Cardiac septum (tissue), 1 donor: Measurements from ENCODE around the gene SDR42E1. TPM values are rescaled to one million over a fixed set of nuclear protein-coding genes. Genes with fewer than 3 reads are reported as not detected.
"Not testable (repeated sequence)": the region's sequence is repeated elsewhere in the genome, so short reads cannot be mapped to it uniquely, and the experiment has no call there.

ENCODE experiments used
- DNase-seq: peaks from one replicate; pipeline ENCODE4 v3.0.0-alpha.2; 2020; ENCODE audit warnings: low spot score
- intact Hi-C: fragments of 100-400 bp; cut with DNase I; formaldehyde crosslinking; loops from one replicate; pipeline ENCODE4 v1.14.0; 2022
- total RNA-seq: library from RNA; stranded (reverse); fragmentation: NEBNext Ultra II Directional; extraction: Animal tissue kit (Norgen Biotek cat#: 25700); gene quantifications from one replicate; pipeline ENCODE4 v1.2.1, GENCODE V29; 2021
- donor health status: DM: no; HTN: no; CAD: no.

Gene SDR42E1
- total RNA-seq, 1 donor from 2014 or later = 0.22 TPM

DNA sequence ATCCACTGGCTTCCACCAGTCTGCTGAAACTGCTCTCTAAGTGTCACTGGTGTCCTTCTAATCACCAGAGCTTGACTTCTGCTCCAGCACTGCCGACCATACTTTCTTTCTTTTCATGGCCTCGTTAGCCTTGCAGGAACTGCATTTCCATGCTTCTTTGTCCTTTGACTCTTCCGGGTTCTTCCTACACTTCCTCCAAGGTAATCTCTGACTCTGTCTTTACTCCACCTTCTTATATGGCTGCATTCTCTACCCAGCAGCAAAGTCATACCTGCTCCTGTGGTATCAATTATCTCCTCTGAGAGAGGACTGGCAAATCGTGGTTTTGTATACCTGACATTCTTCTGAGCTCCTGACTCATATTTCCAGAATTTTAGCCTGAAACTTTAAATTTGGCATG lies 30.3 kb upstream of the SDR42E1 start:
- intact Hi-C loops = no loop called here

DNA sequence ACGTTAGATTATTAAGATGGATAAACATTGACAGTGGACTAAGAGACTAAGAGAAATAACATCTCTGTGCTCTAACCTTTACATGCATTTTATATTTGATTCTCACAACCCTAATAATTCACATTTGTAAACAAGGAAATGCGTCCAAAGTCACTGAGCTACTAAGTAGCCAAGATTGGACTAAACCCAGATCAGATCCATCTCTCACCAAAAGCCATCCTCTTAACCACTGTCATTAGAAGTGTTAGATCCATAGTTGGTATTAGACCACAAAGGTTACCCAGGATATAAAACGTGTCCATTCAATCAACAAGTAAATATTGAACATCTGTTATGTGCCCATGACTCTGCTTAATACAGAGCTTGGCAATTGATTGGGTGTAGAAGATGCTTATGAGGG lies 29.0 kb upstream of the SDR42E1 start:
- intact Hi-C loops = no loop called here
- DNase-seq = no peak

More for the DNA sequence above, 30.3 kb upstream of the SDR42E1 start:
- no peak for DNase-seq

DNA sequence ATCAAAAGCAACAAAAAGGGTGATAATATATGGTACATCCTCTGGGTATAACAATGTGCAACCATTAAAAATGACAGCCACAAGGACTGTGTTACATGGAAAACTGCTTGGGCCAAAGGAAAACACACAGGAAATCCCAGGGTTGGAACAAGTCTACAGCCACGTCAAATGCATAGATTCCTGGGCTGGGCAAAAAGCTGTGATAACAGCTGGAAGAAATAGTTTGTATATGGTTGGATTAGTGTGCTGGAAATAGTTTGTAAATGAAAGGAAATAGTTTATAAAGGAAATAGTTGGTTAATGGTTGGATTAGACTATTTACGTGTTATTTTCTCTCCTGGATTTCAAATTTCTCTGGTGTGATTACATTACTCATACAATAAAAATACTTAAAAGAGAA lies 26.4 kb upstream of the SDR42E1 start:
- no peak for DNase-seq
- intact Hi-C loops = no loop called here

DNA sequence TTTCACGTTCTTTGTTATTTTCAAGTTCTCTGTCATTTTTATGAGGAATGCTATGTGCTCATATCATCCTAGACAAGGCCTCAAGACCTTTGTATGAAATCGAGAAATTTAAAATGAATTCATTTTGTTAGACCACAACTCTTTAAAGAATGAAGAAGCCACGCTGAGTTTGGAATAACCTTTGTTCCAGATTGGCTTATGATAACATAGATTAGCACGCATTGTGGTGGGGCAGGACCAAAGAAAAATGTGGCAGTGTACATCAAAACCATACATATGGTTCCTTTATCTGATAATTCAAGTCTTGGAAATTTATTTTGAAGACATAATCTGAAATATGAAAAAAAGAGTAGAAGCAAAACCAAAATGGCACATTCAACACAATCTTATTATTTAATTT lies 26.0 kb upstream of the SDR42E1 start:
- intact Hi-C loops = no loop called here
- DNase-seq = no peak

DNA sequence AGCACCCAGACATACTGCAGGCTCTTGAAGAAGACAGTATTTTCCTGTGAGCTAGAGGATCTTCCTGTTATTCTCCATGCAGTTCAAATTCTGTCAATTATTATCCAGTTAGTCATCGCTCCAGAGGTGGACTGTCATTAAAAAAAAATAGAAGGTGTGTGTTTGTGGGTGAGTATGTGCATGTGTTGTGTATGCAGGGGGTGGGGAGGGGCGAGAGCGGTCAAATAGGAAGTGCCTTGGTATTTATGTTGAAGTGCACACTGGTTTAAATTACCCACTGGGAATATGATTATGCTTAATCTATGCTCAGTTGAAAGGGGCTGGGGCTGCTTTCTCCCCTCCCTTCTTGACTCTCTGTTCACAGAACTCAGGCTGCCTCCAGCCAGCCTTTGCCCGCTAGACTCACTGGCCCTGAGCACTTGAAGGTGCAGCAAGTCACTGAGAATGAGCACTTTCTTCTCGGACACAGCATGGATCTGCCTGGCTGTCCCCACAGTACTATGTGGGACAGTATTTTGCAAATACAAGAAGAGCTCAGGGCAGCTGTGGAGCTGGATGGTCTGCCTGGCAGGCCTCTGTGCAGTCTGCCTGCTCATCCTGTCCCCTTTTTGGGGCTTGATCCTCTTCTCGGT lies 23.8 kb upstream of the SDR42E1 start, which contains the start of gene HSD17B2:
Gene HSD17B2, plus strand, starts transcription at position 273 of the 632 bp plus-strand sequence. Its CDS starts 172 bp downstream, at position 445.
- intact Hi-C loops = no loop called here
- no peak for DNase-seq

DNA sequence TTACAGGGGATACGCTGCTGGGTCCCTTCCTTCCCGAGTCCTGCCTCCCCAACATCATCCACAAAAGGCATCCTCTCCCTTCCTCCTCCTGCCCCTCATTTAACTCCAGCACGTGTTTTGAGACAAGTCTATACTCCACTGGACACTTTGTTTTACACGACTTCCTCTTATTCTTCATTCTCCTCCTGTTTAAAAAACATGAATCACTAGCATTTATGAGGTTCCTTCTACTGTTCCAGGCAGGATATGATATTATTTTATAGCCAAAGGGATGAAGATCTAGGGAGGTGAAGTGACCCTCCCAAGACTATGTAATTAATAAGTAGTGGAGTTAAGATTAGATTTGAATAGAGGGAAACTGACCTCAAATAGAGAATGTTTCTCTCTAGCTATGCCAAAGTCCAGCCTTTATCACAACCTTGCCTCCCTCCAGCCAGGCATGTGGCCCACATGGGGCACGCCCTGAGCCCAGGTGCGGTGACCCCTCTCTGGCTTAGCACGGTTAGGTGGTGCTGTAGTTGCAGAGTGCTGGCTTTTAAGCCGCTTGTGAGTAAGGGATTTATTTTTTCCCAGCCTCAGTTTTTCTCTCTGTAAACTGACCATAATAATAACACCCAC lies 22.5 kb upstream of the SDR42E1 start:
- intact Hi-C loops = no loop called here
- DNase-seq = no peak

DNA sequence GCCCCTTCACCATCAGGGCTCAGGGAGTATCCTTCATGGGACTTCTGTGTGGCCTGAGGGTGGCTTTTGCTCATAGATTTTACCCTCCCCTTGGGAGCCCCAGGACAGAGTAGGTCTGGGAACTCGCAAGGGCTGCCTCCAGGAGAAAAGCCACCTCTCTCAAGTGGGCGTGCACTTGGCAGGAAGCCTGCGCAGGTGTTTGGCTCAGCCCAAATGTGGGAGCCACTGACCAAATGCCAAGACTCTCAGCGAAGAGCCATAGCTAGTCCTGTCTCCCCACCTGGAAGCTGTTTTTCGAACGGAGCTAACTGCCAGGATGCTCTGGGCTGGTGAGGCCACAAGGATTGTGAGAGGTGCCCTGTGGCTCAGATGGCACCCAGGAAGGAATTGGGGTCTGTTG lies 21.7 kb upstream of the SDR42E1 start:
- no peak for DNase-seq
- intact Hi-C loops = no loop called here

DNA sequence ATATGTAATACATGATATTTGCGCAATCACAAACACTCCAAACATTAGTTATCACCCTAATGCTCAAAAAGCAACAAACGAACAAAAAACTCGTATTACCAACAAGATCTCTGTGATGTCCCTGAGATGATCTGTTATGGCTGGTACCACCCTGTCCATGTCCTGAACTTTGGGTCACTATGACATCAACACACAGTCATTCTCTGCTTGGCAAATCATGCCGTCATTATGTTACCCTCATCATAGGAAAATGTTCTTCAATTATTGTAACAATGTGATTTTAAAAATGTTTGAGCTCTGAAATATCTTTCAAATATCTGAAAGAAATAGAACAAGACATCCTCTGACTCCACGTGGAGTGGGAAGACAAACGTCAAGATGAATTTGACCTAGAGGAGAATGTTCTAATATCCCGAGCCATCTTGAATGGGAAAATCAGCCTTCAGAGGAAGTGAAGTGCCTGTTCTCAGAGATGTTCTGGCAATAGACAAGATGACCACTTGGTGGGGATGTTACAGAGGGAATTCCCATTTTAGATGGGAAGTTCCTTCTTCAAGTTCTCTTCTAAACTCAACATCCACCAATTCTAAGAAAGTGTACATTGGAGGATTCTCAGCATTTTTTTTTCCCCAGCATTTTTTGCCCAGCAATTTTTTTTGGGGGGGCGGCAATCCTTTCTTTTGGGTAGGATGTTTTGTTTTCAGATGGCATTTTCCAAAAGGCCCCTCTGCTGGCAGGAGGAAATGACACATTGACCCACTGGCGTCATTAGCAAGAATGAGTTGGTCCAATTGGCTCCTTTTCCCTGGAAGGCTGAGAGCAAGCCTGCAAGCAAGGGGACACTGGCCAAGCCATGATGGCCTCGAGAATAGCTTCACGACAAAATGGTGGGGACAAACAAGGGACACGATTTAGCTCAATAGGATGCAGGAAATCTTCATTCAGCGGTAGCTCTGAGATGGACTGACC lies 20.1 kb upstream of the SDR42E1 start:
- DNase-seq = no peak
- intact Hi-C loops = no loop called here

DNA sequence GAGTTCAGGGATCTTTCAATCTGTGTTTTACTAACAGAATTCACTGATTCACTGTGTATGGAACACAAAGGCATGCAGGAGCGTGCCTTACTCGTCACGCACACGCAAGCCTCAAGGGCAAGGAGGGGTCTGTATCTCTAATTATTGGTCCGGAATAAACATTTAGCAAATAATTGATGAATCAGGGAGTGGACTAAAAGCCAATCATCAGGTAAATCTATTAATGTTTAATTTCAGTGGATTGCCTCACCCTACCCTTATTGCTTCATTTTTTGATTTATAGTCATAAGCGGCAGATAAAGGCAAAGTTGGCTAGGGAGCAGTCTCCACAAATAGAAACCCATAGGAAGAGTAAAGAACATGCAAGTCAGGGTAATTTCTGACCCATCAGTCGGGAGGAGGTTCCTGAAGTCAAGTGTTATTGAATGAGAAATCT lies 16.4 kb upstream of the SDR42E1 start:
- DNase-seq = no peak
- intact Hi-C loops = no loop called here

DNA sequence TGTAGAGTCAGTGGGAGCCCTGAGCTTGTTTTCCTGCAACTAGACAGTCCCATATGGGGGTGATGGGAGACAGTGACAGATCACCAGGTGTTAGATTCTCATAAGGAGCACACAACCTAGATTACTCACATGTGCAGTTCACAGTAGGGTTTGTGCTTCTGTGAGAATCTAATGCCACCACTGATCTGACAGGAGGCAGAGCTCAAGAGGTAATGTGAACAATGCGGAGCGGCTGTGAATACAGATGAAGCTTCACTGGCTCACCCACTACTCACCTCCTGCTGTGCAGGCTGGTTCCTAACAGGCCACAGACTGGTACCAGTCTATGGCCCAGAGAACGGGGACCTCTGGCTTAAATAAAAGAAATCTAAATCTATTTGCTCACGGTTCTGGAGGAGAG lies 13.6 kb upstream of the SDR42E1 start:
- intact Hi-C loops = no loop called here
- no peak for DNase-seq

DNA sequence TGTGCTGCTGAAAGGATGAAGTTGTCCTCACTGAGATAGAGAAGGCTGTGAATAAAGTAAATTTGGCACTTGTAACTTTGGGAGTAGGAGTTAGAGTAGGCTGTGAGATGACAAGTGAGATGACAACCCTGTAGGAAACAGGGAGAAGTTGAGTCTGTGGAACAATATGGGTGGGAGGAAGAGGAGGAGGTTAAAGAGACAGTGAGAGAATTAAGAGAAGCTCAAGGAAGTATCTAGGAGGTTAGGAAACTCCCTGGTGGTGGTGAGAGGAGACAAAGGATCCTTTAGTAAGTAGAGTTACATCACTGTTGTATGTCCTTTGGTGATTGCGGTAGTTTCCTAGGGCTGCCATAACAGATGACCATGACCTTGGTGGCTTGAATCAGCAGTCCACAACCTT lies 13.0 kb upstream of the SDR42E1 start:
- intact Hi-C loops = no loop called here
- no peak for DNase-seq

DNA sequence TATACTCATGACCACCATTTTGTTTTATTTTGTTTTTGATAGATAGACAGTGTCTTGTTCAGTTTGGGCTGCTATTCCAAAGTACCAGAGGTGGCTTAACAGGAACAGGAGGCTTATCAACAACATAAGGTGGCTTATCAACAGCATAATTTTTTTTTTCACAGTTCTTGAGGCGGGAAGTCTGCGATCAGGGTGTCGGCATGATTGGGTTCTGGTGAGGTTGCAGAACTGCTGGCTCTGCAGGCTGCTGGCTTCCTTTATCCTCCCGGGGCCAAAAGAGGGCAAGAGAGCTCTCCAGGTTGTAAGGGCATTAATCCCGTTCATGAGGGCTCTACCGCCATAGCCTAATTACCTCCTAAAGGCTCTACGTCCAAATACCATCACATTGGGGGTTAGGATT lies 11.9 kb upstream of the SDR42E1 start:
- intact Hi-C loops = no loop called here
- DNase-seq = no peak

DNA sequence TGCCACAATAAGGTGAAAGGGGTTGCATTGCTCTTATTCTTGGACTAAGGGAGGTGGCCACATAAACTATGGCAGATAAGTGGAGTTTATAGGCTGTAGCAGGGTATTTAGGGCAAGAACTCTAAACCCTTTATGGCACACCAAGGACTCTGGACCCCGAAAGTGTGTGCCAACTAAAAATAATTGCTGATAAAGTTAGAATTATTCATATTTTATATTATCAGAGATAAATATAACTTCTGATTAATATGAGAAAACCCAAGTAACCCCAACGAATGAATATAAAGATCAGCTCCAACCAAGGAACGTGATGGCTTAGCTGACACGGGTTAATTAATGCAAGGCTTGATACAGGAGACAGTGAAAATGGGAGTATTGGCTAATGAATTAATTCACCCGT lies 8.8 kb upstream of the SDR42E1 start:
- DNase-seq = no peak
- intact Hi-C loops = no loop called here

DNA sequence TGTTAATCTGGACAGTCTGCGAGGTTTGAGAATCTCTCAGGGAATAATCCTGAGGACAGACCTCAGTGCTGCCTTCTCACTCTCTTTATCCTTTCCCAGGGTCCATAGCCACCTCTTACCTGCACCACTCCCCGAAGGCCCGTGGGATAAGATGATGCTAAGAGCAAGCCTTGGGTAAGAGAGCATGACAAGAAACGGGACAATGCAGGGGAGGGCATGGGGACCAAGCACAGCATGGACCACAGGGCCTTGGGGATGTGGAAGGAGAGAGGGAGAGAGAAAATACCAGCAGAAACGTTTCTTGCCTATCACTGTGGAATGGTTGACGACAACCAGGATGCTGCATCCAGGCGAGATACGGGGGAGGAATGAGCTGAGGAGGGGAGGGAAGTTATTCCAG lies 8.3 kb upstream of the SDR42E1 start:
- DNase-seq = no peak
- intact Hi-C loops = no loop called here

DNA sequence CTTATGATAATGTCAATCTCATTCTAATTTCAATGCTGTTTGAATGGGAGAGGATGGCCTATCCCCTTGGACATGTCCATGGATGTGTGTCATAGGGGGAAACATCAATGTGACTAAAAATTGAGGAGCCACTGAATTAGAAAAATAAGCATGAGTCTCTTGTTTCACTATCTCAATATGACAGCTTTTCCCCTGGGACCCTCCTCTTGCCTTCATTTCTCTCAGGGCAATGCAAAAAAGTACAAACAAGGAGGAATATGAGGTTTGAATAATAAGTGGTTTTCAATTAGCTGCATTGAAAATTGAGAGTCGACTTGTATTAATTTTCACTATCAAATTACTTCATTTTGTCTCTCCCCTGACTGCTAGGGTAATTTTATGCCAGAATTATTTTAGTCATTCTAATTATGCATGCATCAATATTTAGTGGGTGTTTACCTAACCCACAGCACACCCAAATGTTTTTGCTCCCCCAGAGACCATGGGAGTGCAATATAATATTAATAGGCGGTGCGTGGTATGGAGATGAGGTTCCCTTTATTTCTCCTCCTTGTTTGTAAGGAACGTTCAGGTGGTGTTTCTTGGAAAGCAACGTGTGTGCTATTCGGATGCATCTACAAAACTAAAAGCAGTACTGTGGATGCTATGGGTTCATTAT lies 6.8 kb upstream of the SDR42E1 start:
- intact Hi-C loops = no loop called here
- no peak for DNase-seq

DNA sequence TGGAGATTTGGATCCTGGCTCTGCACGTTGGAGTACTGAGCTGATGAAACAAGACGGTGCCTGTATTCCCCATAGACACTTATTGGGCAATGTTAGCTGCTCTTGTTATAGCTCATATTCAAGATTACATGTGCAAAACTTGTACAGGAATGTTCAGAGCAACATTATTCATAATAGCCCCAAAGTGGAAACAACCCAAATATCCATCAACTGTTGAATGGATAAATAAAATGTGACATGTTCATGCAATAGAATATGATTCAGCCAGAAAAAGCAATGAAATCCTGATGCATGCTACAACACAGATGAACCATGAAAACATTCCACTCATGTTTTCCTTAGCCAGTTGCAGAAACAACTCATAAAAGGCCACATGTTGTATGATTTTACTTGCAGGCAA lies 5.7 kb upstream of the SDR42E1 start:
- no peak for DNase-seq
- intact Hi-C loops = no loop called here

DNA sequence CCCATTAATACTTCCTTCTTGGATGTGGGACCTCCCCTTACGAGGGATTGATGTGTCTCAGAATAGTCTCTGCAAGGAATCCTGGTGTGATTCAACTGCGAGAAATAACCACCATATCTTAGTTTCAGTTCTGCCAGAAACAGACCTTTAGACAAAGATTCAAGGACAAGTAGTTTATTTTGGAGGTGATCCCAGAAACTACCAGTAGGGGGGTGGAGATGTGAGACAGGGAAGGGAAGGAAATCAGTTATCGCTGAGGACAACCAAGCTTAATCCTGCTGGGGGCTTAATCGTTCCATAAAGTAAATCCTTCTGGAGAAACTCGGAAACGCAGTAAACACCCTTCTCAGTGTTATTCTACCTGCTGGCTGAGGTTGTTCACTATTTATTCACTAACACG lies 5.0 kb upstream of the SDR42E1 start:
- no peak for DNase-seq
- intact Hi-C loops = no loop called here

DNA sequence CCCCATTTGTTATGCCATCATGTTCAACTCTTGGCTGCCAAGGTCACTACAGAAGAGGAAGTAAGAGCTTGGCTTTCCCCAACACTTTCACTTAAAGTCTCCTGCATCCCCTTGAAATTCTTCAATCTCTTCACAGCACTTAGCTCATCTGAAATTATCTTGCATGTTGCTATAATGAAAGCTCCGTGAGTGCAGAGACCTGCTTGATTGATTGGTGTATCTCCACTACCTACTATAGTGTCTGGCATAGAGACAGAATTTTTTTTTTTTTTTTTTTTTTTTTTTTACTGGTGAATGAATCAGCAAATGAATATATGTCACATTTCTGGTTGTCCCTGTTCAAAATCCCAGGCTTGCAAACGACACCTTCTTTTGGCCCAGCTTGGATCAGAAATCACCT lies 1.9 kb upstream of the SDR42E1 start:
- no peak for DNase-seq
- intact Hi-C loops = no loop called here

DNA sequence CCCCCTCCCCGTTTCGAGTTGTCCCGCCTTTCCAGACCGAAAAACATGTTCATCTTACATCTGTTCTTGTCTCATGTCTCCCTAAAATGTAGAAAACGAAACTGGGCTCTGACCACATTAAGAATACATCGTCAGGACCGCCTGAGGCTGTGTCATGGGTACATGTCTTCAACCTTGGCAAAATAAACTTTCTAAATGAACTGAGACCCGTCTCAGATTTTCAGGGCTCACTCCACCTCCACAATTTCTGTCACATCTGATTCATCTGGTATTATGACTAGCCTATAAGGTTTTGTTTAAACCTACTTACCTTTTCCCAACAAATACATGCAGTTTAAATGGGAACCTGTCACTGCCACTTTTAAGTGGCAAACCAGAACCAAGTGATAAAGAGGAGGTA lies 621 bp downstream of the SDR42E1 start:
- intact Hi-C loops = no loop called here
- DNase-seq = no peak

DNA sequence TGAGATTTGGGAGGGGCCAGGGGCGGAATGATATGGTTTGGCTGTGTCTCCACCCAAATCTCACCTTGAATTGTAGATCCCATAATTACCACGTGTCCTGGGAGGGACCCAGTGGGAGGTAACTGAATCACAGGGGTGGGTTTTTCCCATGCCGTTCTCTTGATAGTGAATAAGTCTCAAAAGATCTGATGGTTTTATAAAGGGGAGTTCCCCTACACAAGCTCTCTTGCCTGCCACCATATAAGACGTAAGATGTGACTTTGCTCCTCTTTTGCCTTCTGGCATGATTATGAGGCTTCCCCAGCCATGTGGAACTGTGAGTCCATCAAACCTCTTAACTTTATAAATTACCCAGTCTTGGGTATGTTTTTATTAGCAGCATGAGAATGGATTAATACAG lies 1.5 kb downstream of the SDR42E1 start:
- DNase-seq, intact Hi-C loops: not testable (repeated sequence)
